Measurements from ENCODE around the gene CFAP92. TPM values are rescaled to one million over a fixed set of nuclear protein-coding genes. Genes with fewer than 3 reads are reported as not detected.
"Not testable (repeated sequence)": the region's sequence is repeated elsewhere in the genome, so short reads cannot be mapped to it uniquely, and the experiment has no call there.

The CFAP92 gene
- total RNA-seq, 1 experiment from 2014 or later = 0.16 TPM

DNA sequence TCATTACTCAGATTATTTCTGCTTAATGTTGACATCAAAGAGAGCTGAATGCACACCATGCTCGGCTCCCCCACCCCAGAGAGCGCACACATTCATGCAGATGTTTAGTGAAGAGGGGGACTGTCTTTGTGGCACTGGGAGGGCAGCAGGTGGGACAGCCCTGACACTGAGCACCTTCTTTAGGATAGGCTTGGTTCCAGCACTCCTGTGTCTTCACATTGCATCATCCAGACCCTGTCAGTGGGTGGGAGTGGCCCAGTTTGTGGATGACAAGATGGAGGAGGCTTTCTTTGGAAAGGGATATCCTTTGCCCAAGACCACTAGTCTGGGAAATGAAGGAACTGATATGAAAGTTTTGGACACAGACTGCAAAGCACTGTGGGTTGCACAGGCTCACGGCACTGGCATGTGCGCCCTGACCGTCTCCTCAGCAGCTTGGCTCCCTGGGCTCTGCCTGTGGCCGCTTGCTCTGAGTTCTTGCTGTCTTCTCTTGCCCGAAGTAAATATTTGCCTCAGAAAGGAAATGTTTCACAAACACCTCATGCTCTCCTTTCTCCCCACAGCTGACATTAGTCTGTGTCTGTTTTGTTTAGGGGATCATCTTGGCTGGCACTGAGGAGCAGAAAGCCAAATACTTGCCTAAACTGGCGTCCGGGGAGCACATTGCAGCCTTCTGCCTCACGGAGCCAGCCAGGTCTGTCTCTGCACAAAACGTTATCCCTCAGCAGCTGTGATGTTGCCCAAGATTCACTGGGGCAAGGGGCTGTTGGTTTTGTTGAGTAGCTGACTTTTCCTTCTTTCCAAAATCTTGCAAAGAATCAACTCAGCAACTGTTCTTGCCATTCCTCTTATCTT is 97.8 kb downstream of the CFAP92 start:
- no peak for DNase-seq (ENCODE audit: low read depth, low spot score)
- in situ Hi-C loops (cut with HindIII; ENCODE audit: low pct_unique_long_range_greater_than_20kb, low sequenced_read_pairs) = no loop called here

DNA sequence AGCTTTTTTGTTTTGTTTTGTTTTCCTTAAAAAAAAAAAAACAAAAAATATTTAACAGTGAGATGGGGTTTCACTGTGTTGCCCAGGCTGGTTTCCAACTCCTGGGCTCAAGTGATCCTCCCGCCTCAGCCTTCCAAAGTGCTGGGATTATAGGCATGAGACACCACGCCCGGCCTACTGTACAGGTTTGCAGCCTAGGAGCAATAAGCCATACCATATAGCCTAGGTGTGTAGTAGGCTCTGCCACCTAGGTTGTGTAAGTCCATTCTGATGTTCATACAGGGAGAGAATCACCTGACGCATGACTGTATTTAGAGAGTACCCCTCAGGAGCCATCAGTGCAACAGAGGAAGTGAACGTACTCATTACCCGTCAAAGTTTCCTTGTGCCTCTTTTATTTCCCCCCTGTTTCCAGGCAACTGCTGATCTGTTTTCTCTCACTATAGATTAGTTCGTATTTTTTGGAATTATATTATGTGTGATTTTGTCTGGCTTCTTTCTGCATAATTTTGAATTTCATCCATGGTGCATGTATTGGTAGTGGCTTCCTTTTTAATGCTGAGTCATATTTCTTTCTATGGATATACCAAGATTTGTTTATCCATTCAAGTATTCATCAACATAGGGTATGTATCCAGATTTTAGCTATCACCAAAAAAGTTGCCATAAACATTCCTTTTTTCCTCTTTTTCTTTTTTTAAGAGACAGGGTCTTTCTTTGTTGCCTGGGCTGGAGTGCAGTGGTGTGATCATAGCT is 104.6 kb downstream of the CFAP92 start:
- in situ Hi-C loops (cut with HindIII; ENCODE audit: low pct_unique_long_range_greater_than_20kb, low sequenced_read_pairs) = no loop called here
- DNase-seq (ENCODE audit: low read depth, low spot score) = no peak

DNA sequence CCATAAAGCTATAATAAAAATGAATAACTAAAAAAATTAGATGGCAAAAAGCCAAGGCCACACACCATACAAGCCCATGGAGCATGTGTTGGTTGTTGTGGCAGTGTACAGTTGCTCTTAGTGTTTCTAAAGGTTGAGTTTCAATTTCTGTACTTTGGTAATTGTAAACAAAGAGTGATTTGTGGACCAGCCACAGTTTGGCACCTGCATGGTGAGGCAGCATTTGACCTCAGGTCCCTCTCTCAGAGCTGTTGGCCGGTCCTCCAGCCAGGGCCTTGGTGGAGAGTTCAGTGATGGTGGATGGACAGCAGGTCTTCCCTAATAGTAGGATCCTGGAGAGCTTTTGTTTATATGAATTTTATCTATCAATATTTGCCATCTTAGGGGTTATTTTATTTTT is 108.9 kb downstream of the CFAP92 start:
- in situ Hi-C loops (cut with HindIII; ENCODE audit: low pct_unique_long_range_greater_than_20kb, low sequenced_read_pairs) = no loop called here
- no peak for DNase-seq (ENCODE audit: low read depth, low spot score)

DNA sequence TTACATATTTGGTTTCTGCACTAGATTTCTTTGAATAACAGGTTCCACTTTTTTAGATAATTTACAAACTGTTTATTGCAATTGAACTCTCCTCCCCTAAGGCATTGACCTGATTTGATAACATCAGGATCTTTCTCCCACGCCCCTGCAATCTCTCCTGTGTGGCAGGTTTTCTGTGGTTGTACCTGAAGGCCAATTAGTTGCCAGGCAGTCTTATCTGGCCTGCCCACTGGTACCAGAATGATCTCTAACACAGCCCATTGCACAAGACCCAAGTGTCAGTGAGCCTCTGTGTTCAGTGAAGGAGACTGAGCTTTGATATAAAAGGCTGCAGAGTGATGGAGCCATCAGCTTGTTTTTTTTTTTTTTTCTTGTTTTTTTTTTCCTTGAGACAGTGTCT is 111.2 kb downstream of the CFAP92 start:
- in situ Hi-C loops (cut with HindIII; ENCODE audit: low pct_unique_long_range_greater_than_20kb, low sequenced_read_pairs) = no loop called here
- no peak for DNase-seq (ENCODE audit: low read depth, low spot score)

DNA sequence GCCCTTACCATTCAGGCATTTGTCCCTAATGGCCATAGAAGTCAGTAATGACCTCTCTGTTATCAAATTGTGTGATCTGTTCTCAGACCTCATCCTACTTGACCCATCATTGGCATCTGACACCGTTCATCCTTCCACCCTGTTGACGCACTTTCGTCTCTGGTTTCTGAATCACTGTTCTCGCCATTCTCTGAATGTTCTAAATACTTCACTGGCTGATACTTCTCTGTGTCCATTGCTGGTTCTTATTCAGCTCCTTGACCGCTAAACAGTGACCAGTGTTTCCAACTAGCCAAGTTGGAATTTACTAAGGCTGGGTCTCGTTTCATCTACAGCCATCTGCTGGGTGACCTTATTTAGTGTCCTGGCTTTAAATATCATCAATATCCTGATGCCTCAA is 112.3 kb downstream of the CFAP92 start:
- no peak for DNase-seq (ENCODE audit: low read depth, low spot score)
- in situ Hi-C loops (cut with HindIII; ENCODE audit: low pct_unique_long_range_greater_than_20kb, low sequenced_read_pairs) = no loop called here

DNA sequence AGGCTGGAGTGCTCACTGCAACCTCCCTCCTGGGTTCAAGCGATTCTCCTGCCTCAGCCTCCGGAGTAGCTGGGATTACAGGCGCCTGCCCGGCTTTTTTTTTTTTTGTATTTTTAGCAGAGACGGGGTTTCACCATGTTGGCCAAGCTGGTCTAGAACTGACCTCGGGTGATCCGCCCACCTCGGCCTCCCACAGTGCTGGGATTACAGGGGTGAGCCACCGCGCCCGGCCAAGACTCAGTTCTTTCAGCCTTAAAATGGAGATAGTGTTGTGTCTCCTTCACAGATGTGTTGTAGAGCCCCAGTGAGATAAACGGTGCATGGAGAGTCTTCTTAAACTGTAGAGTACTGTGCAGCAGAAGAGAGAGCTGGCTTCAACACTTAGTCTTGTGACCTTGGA is 113.4 kb downstream of the CFAP92 start:
- in situ Hi-C loops (cut with HindIII; ENCODE audit: low pct_unique_long_range_greater_than_20kb, low sequenced_read_pairs); DNase-seq (ENCODE audit: low read depth, low spot score): not testable (repeated sequence)

DNA sequence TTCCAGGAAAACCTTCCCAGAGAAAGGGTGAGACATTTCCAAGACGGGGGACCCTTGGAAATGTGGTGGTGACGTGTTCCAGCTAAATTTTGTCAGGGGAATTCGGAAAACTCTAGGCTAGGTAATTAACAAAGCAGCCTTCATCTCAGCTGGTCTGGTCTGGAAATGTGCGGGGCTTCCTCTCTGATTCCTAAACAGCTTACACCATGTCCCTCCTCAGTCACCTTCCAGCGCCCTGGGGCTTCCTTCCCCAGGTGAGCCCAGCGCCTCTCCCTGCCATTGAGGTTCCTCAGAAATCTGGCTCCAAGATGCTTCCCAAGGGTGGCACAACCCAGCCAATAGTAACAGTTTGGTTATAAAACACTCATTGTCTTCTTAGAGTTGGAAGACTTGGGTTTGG is 113.9 kb downstream of the CFAP92 start:
- no peak for DNase-seq (ENCODE audit: low read depth, low spot score)
- in situ Hi-C loops (cut with HindIII; ENCODE audit: low pct_unique_long_range_greater_than_20kb, low sequenced_read_pairs) = no loop called here

DNA sequence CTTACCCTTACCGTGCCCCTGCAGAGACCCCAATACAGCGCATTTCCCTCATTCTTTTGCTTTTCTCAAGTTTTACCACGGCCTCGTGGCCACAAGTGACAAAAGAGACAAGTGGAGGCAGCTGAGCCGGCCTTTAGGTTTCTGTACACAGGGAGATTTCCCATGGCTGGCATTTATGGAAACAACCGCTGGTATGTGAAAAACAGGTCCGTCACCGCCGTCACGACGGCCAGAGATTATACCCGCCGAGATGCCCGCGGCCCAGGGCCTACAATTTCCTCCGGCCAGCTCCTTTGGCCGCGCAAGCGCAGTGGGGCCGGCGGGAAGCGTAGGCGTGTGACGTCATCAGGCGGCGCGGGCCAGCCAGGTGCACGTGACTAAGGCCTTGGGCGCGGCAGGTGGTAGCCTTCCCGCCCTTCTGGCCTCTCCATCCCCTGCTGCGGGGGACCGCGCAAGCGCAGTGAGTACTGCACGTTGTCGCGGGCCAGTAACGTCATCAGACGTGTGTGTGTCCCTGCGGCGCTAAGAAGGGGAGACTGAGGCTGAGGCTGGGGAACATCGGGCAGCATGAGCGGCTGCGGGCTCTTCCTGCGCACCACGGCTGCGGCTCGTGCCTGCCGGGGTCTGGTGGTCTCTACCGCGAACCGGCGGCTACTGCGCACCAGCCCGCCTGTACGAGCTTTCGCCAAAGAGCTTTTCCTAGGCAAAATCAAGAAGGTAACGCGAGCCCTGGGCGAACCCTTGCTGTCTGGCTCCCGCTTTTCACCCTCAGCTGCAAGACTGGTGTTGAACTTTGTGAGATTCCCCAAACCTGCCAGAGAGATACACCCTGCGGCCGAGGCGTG is 114.5 kb downstream of the CFAP92 start, which contains the start of gene ACAD9:
Gene ACAD9 (plus strand): TSS at position 496 of the 845 bp plus-strand sequence. CDS start 72 bp downstream, at position 568.
- in situ Hi-C loops (cut with HindIII; ENCODE audit: low pct_unique_long_range_greater_than_20kb, low sequenced_read_pairs) = no loop called here
- DNase-seq (ENCODE audit: low read depth, low spot score) = peak; percentile 98

DNA sequence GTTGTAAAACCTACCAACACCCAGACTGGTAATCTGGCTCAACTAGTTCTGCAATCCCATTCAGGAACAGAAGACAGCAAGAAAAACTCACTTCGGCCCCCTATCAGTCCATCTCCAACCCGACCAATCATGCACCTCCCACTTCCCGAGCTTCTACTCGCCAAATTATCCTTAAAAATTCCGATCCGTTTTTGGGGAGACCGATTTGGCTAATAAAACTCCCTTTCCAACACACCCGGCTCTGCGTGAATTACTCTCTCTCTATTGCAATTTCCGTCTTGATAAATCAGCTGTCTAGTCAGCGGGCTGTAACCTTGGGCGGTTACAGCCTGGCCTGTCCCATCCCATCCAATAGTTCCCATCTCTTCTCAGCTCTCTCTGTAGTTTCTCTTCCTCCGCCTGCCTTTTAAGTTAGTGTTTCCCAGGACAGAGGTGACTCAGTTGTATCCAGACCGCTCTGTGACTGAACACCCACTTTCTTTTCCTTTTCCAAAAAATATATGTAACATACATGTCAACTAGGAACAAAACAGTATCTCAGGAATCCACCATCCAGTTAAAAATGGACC is 115.2 kb downstream of the CFAP92 start:
- DNase-seq (ENCODE audit: low read depth, low spot score) = peak; percentile 23
- in situ Hi-C loops (cut with HindIII; ENCODE audit: low pct_unique_long_range_greater_than_20kb, low sequenced_read_pairs) = no loop called here

DNA sequence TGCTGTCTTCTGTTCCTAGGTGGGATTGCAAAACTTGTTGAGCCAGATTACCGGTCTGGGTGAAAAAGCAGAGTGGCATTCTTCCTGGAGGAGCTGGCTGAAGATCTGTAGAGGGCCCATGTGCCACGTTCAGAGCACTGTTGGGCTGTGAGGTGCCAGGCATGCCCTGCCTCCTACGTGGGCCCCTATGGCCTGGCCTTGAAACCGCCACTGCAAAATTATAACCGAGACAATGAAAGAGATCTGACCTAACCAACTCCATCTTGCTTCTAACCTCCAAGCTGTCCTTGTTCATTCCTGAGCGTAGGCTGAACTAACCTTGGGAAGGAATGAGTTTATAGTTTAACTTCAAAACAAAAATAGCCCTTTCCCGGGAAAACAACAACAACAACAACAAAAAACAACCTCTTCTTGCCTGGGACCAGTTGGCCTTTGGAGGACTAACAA is 115.8 kb downstream of the CFAP92 start:
- DNase-seq (ENCODE audit: low read depth, low spot score) = no peak
- in situ Hi-C loops (cut with HindIII; ENCODE audit: low pct_unique_long_range_greater_than_20kb, low sequenced_read_pairs) = no loop called here

DNA sequence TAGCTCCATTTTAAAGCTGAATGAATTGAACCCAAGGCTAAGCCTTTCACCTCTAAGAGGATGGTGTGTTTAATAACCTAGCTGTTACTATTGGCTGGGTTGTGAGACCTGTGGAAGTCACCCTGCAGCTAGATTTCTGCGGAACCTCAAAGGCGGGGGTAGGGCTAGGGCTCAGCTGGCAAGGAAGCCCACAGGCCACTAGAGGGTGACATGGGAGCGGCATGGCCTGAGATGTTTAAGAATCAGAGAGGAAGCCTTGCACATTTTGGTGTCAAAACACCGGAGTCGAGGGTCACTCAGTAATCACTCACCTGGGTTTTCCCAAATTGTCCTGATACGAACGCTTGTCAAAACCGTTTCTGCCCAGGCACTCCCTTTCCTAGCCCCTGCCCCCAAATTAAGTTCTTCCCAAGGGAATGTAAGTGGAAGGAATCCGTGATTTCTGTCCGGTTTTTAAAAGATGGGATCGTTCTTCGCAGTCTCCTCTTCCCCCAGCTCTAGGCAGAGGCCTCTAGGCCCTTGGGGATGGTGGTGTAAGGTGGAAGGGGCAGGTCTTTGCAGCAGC is 118.2 kb downstream of the CFAP92 start:
- in situ Hi-C loops (cut with HindIII; ENCODE audit: low pct_unique_long_range_greater_than_20kb, low sequenced_read_pairs) = no loop called here
- peak; percentile 59 for DNase-seq (ENCODE audit: low read depth, low spot score)

DNA sequence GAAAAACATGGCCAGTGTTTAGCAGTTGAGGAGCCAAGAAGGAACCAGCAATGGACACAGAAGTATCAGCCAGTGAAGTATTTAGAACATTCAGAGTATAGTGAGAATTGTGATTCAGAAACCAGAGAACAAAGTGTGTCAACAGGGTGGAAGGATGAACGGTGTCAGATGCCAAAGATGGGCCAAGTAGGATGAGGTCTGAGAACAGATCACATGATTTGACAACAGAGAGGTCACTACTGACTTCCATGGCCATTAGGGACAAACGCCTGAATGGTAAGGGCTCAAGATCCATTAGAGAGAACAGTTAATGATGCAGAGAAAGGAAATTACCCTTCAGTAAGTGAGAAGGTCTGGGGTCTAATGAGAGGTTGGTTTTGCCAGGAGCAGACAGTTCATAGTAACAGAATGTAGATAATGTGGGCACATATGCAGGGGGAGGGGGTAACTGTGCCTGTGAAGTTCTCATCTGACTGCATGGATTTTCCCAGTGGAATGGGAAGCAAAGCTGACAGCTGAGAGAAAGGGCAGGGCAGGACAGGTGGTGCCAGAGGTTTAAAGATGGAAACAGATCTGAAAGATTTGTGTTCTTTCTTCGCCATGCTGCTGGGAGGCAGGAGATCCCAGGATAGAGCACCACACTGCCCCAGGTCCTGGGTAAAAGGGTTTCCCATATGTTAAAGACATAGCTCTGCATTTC is 119.2 kb downstream of the CFAP92 start:
- DNase-seq (ENCODE audit: low read depth, low spot score) = no peak
- in situ Hi-C loops (cut with HindIII; ENCODE audit: low pct_unique_long_range_greater_than_20kb, low sequenced_read_pairs) = no loop called here

DNA sequence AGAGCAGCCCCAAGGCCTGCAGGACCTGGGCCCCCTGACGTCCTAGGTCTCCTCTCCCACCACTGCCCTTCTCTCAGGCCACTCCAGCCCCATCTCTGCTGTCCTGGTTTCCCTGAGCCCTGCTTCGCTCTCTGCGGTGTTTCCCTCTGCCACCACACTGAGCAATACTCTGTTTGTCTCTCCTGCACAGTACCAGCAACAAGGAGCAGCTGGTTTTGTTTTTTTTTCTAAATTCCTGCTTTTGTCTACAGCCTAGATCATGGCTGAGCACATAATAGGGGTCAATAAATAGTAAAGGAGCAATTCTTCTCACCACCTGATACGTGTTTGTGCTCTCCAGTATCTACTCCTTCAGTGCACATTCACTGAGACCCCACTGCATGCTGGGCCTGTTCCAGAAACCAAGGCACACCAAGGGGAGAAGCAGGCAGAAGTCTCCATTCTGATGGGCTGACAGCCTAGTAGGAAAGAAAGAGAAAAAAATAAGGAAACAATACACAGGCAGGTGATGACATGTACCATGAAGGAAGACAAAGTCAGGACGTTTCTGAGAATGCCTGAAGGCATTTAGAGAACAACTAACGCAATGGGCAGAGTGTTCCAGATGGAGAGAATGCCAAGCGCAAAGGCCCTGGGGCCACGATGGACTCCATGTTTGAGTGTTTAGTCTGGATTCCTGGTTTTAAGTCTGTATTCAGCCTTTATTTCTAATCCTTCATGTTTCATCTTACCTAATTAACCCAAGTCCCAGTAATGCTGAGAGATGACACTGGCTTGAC is 120.4 kb downstream of the CFAP92 start:
- in situ Hi-C loops (cut with HindIII; ENCODE audit: low pct_unique_long_range_greater_than_20kb, low sequenced_read_pairs) = no loop called here
- no peak for DNase-seq (ENCODE audit: low read depth, low spot score)

DNA sequence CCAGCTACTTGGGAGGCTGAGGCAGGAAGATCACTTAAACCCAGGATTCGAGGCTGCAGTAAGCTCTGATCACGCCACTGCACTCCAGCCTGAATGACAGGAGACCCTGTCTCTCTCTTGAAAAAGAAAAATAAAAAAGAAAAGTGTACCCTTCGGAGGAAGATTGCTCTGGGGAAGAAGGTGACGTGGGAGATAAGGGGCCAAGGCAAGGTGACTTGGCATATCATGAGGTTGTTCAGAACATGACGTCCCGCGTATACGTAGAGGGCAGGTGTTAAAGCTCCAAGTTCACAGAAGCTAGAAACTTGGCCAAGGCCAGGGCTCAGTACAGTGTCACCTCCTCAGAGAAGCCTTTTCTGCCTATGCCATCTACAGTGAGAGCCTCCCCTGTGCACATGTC is 121.1 kb downstream of the CFAP92 start:
- DNase-seq (ENCODE audit: low read depth, low spot score) = no peak
- in situ Hi-C loops (cut with HindIII; ENCODE audit: low pct_unique_long_range_greater_than_20kb, low sequenced_read_pairs) = no loop called here

DNA sequence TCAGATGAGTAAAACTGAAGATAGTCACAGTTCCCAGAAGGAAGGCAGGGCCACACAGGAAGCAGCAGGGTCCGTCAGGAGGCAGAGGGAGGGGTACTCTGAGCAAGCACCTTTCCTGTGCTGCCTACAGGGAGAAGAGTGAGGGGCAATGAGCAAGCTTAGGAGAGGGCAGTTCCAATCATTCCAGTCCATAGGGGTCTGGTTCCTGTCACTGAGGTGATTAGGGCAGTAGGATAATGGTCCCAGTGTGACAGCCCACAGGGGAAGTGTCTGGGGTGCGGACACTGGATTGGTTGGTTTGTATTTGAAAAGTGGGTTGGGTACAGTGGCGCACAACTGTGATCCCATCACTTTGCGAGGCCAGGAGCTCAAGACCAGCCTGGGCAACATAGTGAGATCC is 121.6 kb downstream of the CFAP92 start:
- DNase-seq (ENCODE audit: low read depth, low spot score) = no peak
- in situ Hi-C loops (cut with HindIII; ENCODE audit: low pct_unique_long_range_greater_than_20kb, low sequenced_read_pairs) = no loop called here

DNA sequence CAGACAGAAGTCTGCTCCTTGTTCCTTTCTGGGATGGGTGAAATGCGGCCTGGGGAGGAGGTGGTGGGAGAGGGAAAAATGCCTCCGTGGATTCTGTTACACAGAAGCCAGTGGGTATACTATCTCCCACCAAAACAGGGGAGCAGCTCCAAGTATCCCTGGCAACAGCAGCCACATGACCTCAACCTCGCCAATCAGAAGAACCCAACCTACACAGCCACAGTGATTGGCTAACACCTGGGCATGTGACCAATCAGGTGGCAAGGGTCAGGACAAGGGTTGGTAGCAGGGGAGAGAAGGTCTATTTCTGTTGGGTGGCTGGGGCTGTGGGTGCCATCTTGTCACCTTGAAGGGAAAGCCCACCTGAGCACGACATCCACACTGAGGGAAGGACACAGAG is 123.5 kb downstream of the CFAP92 start:
- in situ Hi-C loops (cut with HindIII; ENCODE audit: low pct_unique_long_range_greater_than_20kb, low sequenced_read_pairs) = no loop called here
- DNase-seq (ENCODE audit: low read depth, low spot score) = no peak
